ENCODE measurements around the gene LNPK.

The LNPK gene

DNA sequence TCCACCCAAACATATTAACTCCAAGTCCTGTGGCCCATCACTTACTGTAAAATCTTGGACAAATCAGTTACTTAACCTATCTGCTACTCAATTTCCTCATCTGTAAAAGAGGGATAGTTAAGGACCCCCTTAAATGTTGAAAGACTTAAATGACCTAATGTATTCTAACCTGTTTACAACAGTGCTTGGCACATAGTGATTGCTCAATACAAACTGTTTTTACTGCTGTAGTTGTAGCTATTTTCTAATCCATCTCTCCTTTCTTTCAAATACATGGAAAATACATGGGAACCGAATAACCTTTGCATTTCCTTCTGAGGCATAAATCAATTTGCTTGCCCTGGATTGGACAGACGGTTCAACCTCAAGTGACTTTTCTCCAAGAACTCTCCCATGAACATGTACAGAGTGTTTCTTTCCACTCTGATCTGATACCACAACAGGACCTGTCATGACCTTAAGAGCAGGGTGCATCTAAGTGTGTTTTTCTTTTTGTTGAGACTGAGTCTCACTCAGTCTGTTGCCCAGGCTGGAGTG, 2.7 kb downstream of the LNPK start:
- TF ChIP-seq, protein P1, sequence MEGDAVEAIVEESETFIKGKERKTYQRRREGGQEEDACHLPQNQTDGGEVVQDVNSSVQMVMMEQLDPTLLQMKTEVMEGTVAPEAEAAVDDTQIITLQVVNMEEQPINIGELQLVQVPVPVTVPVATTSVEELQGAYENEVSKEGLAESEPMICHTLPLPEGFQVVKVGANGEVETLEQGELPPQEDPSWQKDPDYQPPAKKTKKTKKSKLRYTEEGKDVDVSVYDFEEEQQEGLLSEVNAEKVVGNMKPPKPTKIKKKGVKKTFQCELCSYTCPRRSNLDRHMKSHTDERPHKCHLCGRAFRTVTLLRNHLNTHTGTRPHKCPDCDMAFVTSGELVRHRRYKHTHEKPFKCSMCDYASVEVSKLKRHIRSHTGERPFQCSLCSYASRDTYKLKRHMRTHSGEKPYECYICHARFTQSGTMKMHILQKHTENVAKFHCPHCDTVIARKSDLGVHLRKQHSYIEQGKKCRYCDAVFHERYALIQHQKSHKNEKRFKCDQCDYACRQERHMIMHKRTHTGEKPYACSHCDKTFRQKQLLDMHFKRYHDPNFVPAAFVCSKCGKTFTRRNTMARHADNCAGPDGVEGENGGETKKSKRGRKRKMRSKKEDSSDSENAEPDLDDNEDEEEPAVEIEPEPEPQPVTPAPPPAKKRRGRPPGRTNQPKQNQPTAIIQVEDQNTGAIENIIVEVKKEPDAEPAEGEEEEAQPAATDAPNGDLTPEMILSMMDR (IDR thresholded peaks at IDR 0.05), result no peak

DNA sequence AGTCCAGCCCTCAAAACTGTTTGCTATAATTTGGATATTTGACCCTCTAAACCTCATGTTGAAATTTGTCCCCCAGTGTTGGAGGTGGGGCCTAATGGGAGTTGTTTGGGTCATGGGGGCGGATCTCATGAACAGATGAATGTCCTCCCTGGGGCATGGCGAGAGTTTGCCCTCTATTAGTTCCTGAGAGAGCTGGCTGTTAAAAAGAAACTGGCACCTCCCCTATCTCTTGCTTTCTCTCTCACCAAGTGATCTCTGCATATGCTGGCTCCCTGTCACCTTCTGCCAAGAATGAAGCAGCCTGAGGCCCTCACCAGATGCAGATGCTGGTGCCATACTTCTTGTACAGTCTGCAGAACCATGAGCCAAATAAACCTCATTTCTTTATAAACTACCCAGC, 12.0 kb downstream of the LNPK start:
- TF ChIP-seq, protein P1 (IDR thresholded peaks at IDR 0.05), result no peak

DNA sequence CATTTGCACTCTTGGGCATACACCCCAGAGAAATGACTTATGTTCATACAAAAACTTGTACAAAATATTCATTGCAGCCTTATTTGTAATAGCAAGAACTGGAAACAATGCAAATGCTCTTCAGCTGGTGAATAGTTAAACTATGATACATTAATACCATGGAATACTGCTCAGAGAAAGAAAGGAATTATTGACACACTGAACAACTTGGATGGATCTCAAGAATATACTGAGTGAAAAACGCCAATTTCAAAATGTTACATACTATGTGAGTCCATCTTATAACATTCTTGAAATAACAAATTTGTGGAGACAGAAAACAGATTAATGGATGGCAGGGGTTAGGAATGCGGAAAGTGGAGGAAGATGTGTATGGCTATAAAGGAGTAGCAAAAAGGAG, 17.2 kb downstream of the LNPK start:
- TF ChIP-seq, protein P1 (IDR thresholded peaks at IDR 0.05), result no peak

DNA sequence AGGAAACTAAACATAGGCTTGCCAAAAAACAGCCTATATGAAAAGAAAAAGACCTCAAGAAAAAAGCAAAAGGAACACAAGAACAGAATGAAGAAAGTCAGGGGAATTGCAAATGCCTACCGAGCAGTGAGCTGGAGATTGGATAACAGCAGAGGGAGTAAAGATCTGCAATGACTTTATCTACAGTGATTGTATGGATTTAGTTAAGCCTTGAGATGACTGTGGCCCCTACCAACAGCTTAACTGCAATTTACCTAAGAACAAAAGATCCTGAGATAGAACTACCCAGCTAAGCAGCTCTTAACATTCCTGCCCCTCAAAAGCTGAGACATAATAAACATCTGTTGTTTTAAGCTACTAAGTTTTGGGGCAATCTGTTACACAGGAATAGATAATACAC, 20.5 kb downstream of the LNPK start:
- TF ChIP-seq, protein P1 (IDR thresholded peaks at IDR 0.05), result no peak

DNA sequence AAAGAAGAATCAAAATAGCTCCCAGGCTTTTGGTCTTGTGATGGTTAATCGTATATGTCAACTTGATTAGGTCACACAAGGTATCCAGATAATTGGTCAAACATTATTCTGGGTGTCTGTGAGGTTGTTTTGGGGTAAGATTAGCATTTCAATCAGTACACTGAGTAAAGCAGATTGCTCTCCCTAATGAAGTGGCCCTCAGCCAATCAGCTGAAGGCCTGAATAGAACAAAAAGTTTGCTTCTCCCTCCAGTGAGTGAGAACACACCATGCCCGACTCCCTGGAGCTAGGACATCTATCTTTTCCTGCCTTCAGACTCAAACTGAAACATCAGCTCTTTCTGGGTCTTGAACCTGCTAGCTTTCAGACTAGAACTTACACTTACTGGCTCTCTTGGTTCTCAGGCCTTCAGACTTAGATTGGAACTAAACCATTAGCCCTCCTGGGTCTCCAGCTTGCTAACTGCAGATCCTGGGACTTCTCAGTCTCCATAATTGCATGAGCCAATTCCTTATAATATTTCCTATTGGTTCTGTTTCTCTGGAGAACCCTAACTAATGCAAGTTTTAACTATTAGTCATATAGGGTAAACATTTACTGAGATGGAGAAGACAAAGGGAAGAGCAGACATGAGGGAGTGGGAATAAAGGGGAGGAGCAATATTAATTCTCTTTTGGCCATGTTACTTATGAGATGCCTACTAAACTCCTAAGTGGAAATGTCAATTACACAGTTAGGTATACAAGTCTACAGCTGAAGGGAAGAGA, 25.5 kb downstream of the LNPK start:
- TF ChIP-seq, protein P1 (IDR thresholded peaks at IDR 0.05), result no peak

DNA sequence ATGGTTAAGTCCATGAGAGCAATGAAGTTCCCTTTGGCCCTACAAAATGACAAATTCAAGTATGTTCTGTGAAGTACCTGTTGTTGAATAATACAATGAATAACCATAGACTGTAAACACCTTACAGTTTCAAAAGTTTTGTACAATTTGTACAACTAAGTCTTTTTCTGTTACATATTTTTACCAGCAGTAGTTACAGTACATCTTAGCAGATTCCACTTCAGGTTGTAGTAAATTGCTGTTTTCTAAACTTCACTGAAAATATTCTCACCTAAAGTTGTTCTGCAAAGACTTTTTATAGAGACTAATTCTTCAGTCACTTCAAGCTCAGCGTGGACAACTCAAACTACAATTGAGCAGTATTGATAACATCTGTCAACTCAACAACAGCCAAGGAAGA, 28.7 kb downstream of the LNPK start:
- TF ChIP-seq, protein P1 (IDR thresholded peaks at IDR 0.05), result no peak

DNA sequence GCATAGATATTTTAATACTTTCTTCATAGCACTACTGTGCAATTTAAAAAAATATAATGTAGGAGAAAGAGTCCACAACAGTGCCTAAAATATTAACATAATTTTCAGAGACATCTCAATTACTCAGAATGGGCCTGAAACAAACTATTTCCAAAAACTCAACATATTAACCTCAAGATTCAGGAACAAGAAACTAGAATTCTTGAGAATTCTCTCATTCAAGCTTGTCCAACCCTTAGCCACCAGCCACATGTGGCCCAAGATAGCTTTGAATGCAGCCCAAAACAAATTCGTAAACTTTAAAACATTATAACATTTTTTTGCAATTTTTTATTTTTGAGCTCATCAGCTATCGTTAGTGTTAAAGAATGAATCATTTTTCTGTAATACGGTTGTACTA, 35.2 kb downstream of the LNPK start:
- TF ChIP-seq, protein P1 (IDR thresholded peaks at IDR 0.05), result no peak

All from LNCAP (cell line).